Hepatocyte (in vitro differentiated cells): ENCODE measurements around the gene PPP1R14D.

Experiments used
- CTCF ChIP-seq: fragments of 200-600 bp; sonication (generic); IDR thresholded peaks from 2 replicates; pipeline ENCODE4 v1.5.1; 2016; ENCODE audit warnings: antibody characterized with exemption, mild to moderate bottlenecking; ENCODE audit not compliant: poor library complexity
- EZH2 ChIP-seq: fragments of 200-600 bp; sonication (generic); IDR thresholded peaks from 2 replicates; pipeline ENCODE4 v1.6.1; 2016; ENCODE audit warnings: antibody characterized with exemption, mild to moderate bottlenecking, borderline replicate concordance

- TF ChIP-seq CTCF (no peak), EZH2 (no peak)
These were observed at the start of gene PPP1R14D for GRCh38 chr15:40828447-40829036.
